Activated CD4-positive, alpha-beta T cell treated with anti-CD3 and anti-CD28 coated beads for 36 hours (primary cell): Measurements from ENCODE around the gene SLC39A2. TPM values are rescaled to one million over a fixed set of nuclear protein-coding genes. Genes with fewer than 3 reads are reported as not detected.
A peak's percentile ranks its signal among the peaks of the same experiment; 100 is the strongest.
"Not testable (repeated sequence)": the region's sequence is repeated elsewhere in the genome, so short reads cannot be mapped to it uniquely, and the experiment has no call there.

ENCODE experiments used
- ATAC-seq: fragments of 200-7000 bp; cut with Tn5 transposase; one replicate; pipeline ENCODE4 v1.10.0; 2021; ENCODE audit warnings: mild to moderate bottlenecking, moderate library complexity
- CTCF ChIA-PET: fragments of 350-600 bp; sonication (Branson Sonifier 250); formaldehyde crosslinking; loops from one replicate; lab custom pipeline; 2021; ENCODE audit warnings: antibody characterized with exemption; lab: Charles Lee
- POLR2A ChIA-PET: fragments of 350-600 bp; sonication (Branson Sonifier 250); formaldehyde crosslinking; loops from one replicate; lab custom pipeline; 2021; ENCODE audit warnings: antibody characterized with exemption, inconsistent platforms; lab: Charles Lee
- DNase-seq: peaks from one replicate; pipeline ENCODE4 v3.0.0-alpha.2; 2020
- H3K27ac Mint-ChIP-seq: one replicate; pipeline ENCODE4 v1.8.0; 2021; ENCODE audit warnings: mixed read lengths
- H3K27me3 Mint-ChIP-seq: one replicate; pipeline ENCODE4 v1.8.0; 2021; ENCODE audit warnings: mixed read lengths
- H3K36me3 Mint-ChIP-seq: one replicate; pipeline ENCODE4 v1.8.0; 2021; ENCODE audit warnings: low read depth, mixed read lengths
- H3K4me1 Mint-ChIP-seq: one replicate; pipeline ENCODE4 v1.8.0; 2021; ENCODE audit warnings: mixed read lengths
- H3K4me3 Mint-ChIP-seq: one replicate; pipeline ENCODE4 v1.8.0; 2021; ENCODE audit warnings: mild to moderate bottlenecking, moderate library complexity, mixed read lengths
- H3K9me3 Mint-ChIP-seq: one replicate; pipeline ENCODE4 v1.8.0; 2021; ENCODE audit warnings: low read depth, mixed read lengths
- intact Hi-C, 2 experiments: fragments of 100-400 bp; cut with DNase I in 1 of 2; cut with micrococcal nuclease in 1 of 2; formaldehyde crosslinking; loops; one replicate each; pipeline versions ENCODE4 v1.14.2 to v1.15.1; 2022 to 2024; cut with DNase I, micrococcal nuclease
- total RNA-seq, 2 experiments: library from RNA; stranded (reverse); gene quantifications; one replicate each; pipeline ENCODE4 v1.2.3, GENCODE V29; 2021

The SLC39A2 gene
- total RNA-seq, 2 experiments from 2014 or later, result 0.21 to 0.30 TPM

DNA sequence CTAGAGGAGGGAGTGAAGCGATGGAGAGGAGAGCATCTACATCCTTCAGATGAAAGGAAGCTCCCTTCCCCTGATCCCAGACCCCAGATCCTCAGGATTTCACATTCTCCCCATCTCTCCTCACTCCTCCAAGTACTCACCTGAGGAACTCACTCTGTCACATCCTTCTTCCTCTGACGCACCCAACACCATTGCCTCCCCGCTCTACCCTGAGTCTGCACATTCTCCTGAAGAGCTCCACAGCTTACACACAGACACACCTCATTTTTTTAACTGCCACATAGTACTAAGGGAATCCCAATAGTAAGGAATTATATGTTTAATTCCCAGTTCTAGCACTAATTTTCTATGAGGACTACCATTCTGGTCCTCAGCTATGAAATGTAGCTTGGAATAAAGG lies 25.6 kb upstream of the SLC39A2 start:
- intact Hi-C loops, result no loop called here
- no peak overlapping the region for H3K4me3 Mint-ChIP-seq
- H3K36me3 Mint-ChIP-seq, result no peaks in the 10 kb centered on the region
- ChIA-PET CTCF (interaction anchor here (1.2 to 5.5 kb wide), 4 partner anchors 13 to 115 kb away, joined by 3 to 73 read pairs (median 39); no protein-coding TSS in a partner anchor), POLR2A (interaction anchor here (0.6 to 0.7 kb wide), 2 partner anchors 97 to 129 kb away, joined by 3 read pairs; partner anchors contain the start of gene ARHGEF40)
- peaks cover 7% of the 10 kb centered on the region for H3K4me1 Mint-ChIP-seq
- peaks cover 16% of the 10 kb centered on the region for H3K27me3 Mint-ChIP-seq
- no peaks in the 10 kb centered on the region for H3K9me3 Mint-ChIP-seq
- no peak overlapping the region for H3K27ac Mint-ChIP-seq
- ATAC-seq (no peak), DNase-seq (no peak)

DNA sequence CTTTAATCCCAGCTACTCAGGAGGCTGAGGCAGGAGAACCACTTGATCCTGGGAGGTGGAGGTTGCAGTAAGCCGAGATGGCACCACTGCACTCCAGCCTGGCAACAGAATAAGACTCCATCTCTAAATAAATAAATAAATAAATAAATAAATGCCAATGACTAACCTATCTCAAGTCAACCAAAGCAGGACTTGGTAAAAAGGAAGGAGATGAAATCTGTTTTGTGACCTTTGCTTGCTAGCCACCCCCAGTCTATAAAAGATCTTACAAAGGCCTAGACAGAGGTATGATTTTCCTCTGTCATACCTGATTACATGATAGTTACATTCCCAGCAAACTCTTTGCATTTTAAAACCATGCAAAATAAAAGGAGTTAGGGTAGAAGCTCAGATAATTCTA lies 22.8 kb upstream of the SLC39A2 start:
- POLR2A ChIA-PET, result no interaction called here
- H3K4me1 Mint-ChIP-seq, result peaks cover 3% of the 10 kb centered on the region
- no peak overlapping the region for H3K4me3 Mint-ChIP-seq
- peaks cover 16% of the 10 kb centered on the region for H3K27me3 Mint-ChIP-seq
- CTCF ChIA-PET, result interaction anchor here (0.8 to 1.0 kb wide), 2 partner anchors 12 kb away, joined by 3 to 4 read pairs; no protein-coding TSS in a partner anchor
- DNase-seq (no peak), ATAC-seq (no peak)
- H3K27ac Mint-ChIP-seq, result no peak overlapping the region
- no peaks in the 10 kb centered on the region for H3K9me3 Mint-ChIP-seq
- H3K36me3 Mint-ChIP-seq, result no peaks in the 10 kb centered on the region
- intact Hi-C loops, result no loop called here

DNA sequence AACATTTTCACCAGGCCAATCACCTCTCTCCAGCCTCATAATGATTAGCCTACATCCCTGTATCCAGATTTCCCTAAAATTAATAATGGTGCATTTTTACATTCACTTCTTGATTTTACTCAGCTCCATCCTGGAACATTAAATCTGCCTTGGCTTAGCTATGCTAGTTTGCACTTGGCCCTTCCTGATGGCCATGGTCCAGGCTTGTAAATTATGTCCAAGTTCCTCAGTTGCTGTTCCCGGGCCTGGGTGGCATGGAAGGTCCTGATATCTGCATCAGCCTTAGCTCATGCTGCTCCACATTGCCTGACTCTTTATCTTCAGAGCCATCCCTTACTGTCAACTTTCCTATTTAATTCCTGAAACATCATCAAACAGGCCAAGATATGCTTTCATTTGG lies 20.4 kb upstream of the SLC39A2 start:
- peaks cover 4% of the 10 kb centered on the region for H3K27me3 Mint-ChIP-seq
- ATAC-seq, result no peak
- no peak overlapping the region for H3K27ac Mint-ChIP-seq
- CTCF ChIA-PET, result interaction anchor here (0.6 to 6.6 kb wide), 4 partner anchors 8 to 121 kb away, joined by 3 to 46 read pairs (median 4); no protein-coding TSS in a partner anchor
- no peaks in the 10 kb centered on the region for H3K4me1 Mint-ChIP-seq
- no peak for DNase-seq
- POLR2A ChIA-PET, result no interaction called here
- no peak overlapping the region for H3K4me3 Mint-ChIP-seq
- no peaks in the 10 kb centered on the region for H3K9me3 Mint-ChIP-seq
- intact Hi-C loops, result no loop called here
- no peaks in the 10 kb centered on the region for H3K36me3 Mint-ChIP-seq

DNA sequence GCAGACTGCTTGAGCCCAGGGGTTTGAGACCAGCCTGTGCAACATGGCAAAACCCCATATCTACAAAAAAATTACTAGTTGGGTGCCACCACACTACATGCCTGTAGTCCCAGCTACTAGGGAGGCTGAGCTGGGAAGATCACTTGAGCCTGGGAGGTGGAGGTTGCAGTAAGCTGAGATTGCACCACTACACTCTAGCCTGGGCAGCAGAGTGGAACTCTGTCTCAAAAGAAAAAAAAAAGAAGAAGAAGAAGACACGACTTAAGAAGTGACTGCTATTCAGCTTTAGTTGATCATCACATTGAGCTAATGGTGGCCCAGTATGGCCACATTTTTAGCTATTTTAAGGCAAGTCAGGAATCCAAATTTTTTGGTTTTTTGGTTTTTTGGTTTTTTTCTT lies 18.2 kb upstream of the SLC39A2 start:
- no peaks in the 10 kb centered on the region for H3K4me1 Mint-ChIP-seq
- no peak overlapping the region for H3K4me3 Mint-ChIP-seq
- peaks cover 4% of the 10 kb centered on the region for H3K27me3 Mint-ChIP-seq
- intact Hi-C loops, result no loop called here
- H3K9me3 Mint-ChIP-seq, result no peaks in the 10 kb centered on the region
- DNase-seq (no peak), ATAC-seq (no peak)
- CTCF ChIA-PET, result interaction anchor here (0.9 to 6.6 kb wide), 4 partner anchors 10 to 122 kb away, joined by 3 to 46 read pairs (median 4); no protein-coding TSS in a partner anchor
- POLR2A ChIA-PET, result no interaction called here
- H3K27ac Mint-ChIP-seq, result no peak overlapping the region
- no peaks in the 10 kb centered on the region for H3K36me3 Mint-ChIP-seq

DNA sequence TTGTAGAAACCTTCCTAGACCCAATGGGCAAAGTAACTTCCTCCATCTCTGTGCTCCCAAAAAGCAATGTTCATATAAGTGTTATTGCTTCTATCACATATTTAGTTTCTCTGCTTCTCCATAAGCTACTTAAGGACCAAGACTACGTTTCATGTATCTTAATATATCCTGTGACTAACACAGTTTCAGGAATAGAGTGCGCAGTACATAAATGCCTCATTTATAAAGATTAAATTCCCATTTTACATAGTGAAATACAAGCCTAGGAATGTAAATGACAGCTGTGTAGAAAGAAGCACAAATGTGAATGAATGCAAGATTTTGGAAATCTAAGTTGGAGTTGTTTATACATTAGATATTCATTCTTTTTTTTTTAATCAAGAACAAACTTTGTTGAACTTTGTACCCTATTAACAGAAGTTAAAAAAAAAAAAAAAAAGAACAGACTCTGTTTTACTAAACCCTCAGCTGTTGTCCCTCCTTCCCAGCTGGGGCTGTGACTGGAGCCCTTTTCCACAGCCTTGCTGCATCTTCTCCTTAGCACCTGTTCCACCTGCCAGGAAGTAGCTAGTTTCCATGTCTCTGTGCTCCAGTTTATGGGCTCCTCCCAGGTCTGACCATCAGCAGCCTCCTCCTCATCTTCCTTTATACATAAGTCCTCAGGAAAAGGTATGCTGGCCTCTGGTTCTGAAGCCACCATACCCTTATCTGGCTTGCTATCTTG lies 16.3 kb upstream of the SLC39A2 start:
- H3K27ac Mint-ChIP-seq, result no peak overlapping the region
- H3K36me3 Mint-ChIP-seq, result no peaks in the 10 kb centered on the region
- H3K9me3 Mint-ChIP-seq, result no peaks in the 10 kb centered on the region
- ATAC-seq (no peak), DNase-seq (no peak)
- no peak overlapping the region for H3K4me3 Mint-ChIP-seq
- peaks cover 7% of the 10 kb centered on the region for H3K4me1 Mint-ChIP-seq
- ChIA-PET CTCF (interaction anchor here (0.5 to 6.6 kb wide), 7 partner anchors 9 to 357 kb away, joined by 3 to 46 read pairs (median 3); no protein-coding TSS in a partner anchor), POLR2A (no interaction called here)
- H3K27me3 Mint-ChIP-seq, result peaks cover 4% of the 10 kb centered on the region
- intact Hi-C loops, result no loop called here

DNA sequence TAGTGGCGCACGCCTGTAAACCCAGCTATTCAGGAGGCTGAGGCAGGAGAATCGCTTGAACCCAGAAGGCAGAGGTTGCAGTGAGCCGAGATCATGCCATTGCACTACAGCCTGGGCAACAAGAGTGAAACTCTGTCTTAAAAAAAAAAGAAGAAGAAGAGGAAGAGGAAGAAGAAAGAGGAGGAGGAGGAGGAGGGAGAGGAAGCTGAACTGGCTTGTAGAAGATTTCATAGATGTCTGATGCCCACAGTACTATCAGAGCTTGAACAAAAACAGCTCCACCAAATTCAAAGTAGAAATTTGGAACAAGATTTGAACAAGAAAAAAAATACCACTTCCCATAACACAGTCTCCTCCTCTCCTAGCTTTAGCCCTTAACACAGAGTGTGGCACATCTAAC lies 13.4 kb upstream of the SLC39A2 start:
- CTCF ChIA-PET, DNase-seq, POLR2A ChIA-PET, H3K27ac Mint-ChIP-seq, intact Hi-C loops, H3K36me3 Mint-ChIP-seq, H3K27me3 Mint-ChIP-seq, ATAC-seq, H3K4me3 Mint-ChIP-seq, H3K9me3 Mint-ChIP-seq: not testable (repeated sequence)
- H3K4me1 Mint-ChIP-seq, result peaks cover 15% of the 10 kb centered on the region

DNA sequence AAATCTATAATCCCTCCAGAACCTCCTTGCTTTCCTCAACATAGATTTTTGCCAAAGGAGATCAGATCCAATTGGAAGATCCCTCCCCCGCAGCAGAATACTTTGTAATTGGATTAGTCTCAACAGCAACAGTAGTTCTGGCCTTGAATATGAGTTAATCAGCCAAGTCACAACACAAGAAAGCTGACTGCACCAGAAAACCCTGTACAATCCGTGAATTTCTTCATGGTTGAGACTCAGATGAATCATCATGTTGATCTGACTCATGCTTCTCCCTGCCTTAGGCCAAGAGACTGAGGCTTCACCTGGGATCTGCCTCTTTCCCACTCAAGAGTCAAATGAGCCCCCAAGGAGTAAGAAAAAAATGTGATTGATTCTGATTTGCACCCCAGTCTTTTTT lies 12.3 kb upstream of the SLC39A2 start:
- Mint-ChIP-seq H3K27ac (no peak overlapping the region), H3K36me3 (peaks cover 15% of the 10 kb centered on the region), H3K4me1 (peaks cover 24% of the 10 kb centered on the region), H3K9me3 (no peaks in the 10 kb centered on the region), H3K27me3 (peaks cover 2% of the 10 kb centered on the region), H3K4me3 (no peak overlapping the region)
- intact Hi-C loops, result no loop called here
- DNase-seq (no peak), ATAC-seq (peak; percentile 17)
- CTCF ChIA-PET, result interaction anchor here (0.6 to 0.9 kb wide), 2 partner anchors 12 to 43 kb away, joined by 3 to 4 read pairs; no protein-coding TSS in a partner anchor
- POLR2A ChIA-PET, result no interaction called here

DNA sequence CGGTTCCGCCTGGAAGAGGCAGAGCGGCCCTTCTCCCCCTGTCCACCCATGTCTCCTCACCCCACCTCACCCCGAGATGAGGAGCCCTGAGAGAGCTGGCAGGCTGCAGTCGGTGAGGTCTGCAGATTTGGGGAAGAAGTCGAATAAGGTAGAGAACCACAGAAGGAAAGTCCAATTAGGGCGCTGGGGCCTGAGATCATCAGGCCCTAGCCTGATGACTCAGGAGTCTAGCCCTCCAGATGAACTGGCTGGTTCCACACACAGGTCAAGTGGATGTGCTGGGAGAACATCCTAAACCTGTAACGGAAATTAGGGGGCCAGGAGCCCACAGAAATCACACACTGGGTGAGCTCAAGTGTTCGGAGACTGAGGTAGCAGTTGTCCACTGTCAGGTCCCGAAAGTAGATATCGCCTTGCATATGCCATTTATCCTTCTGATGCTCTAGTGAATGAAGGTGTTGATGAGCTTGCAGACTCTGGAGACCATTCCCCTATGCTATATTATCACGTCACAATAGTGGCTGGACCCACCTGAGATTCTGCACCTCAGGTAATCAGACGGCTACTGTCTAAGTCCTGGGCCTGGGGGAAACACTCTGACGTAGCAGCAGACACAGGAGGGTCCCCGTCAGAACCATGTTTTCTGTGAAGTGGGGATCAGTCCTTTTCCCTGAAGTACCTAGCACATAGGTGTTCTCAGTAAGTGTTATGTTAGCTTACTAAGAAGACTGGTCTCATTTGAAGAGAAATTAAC lies 10.2 kb upstream of the SLC39A2 start:
- POLR2A ChIA-PET, result no interaction called here

DNA sequence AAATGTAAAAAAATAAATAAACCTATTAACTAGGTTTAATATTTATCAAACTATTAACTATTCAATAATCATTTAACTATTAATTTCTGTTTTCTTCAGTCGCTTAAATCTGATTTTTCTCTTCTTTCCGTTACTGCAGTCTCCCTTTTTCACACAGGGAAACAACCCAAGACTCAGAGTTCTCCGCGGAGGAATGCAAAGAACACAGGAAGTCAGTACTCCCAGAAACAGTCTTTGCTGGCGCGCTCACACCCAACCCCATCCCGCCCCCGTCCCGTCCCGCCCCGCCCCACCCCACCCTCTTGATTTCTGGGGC lies 9.7 kb upstream of the SLC39A2 start:
- H3K4me3 Mint-ChIP-seq, result peak overlapping the region; percentile 92

More for the DNA sequence above, 10.2 kb upstream of the SLC39A2 start:
- DNase-seq (no peak), ATAC-seq (no peak)
- peak overlapping the region; percentile 25 for H3K27ac Mint-ChIP-seq
- CTCF ChIA-PET, result interaction anchor here (0.6 to 1.9 kb wide), 7 partner anchors 16 to 380 kb away, joined by 3 to 11 read pairs (median 3); no protein-coding TSS in a partner anchor
- no peaks in the 10 kb centered on the region for H3K9me3 Mint-ChIP-seq
- H3K36me3 Mint-ChIP-seq, result peaks cover 32% of the 10 kb centered on the region
- no peaks in the 10 kb centered on the region for H3K27me3 Mint-ChIP-seq
- H3K4me3 Mint-ChIP-seq, result peak overlapping the region; percentile 92
- peaks cover 37% of the 10 kb centered on the region for H3K4me1 Mint-ChIP-seq
- intact Hi-C loops, result loop anchor here in 1 of 2 experiments (1.0 to 2.0 kb wide), 8 partner anchors 18 to 646 kb away; partner anchors contain the start of genes APEX1, HNRNPC, METTL3 and OSGEP

DNA sequence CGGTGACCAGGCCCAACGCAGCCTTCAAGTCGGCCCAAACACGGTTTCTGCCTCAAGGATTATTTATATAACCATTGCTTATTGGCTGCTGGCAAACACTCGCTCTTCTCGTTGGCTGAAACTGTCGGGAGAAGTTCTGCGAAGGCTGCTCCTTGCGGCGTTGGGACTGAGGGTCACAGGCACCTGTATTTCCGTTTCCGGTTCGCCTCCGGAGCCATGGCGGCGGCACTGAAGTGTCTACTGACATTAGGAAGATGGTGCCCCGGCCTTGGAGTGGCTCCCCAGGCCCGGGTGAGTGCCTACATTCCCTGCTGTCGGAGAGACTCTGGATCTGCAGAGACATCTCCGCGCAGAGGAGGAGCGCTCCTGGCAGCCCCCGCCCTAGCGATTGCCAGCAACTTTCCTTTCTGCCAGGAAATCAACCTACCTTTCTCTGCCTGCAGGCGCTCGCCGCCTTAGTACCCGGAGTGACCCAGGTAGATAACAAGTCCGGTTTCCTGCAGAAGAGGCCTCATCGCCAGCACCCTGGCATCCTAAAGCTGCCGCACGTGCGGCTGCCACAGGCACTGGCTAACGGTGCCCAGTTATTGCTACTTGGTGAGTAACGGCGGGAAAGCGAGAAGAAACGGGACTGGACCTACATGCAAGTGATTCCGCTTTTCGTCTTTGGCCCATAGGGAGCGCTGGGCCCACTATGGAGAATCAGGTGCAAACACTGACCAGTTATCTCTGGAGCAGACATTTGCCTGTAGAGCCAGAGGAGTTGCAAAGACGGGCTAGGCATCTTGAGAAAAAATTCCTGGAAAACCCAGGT lies 9.1 kb upstream of the SLC39A2 start, which contains the start of gene METTL17:
Gene METTL17 (plus strand): TSS at position 194 of the 814 bp plus-strand sequence. CDS start 23 bp downstream, at position 217.
- ChIA-PET CTCF (interaction anchor here (0.6 to 2.0 kb wide), 2 partner anchors 25 to 381 kb away, joined by 3 to 5 read pairs; no protein-coding TSS in a partner anchor), POLR2A (no interaction called here)
- Mint-ChIP-seq H3K4me3 (peak within 1 kb of the TSS; percentile 92), H3K27ac (peak within 1 kb of the TSS; percentile 89), H3K4me1 (peaks cover 39% of the 10 kb centered on the region), H3K27me3 (no peaks in the 10 kb centered on the region), H3K36me3 (peaks cover 41% of the 10 kb centered on the region), H3K9me3 (no peaks in the 10 kb centered on the region)
- intact Hi-C loops, result loop anchor here in 1 of 2 experiments (1.0 to 2.0 kb wide), 8 partner anchors 19 to 647 kb away; partner anchors contain the start of genes APEX1, HNRNPC, METTL3 and OSGEP
- peak; percentile 97 for ATAC-seq
- peak; percentile 93 for DNase-seq

More for the DNA sequence above, 9.7 kb upstream of the SLC39A2 start:
- Mint-ChIP-seq H3K36me3 (peaks cover 35% of the 10 kb centered on the region), H3K27me3 (no peaks in the 10 kb centered on the region), H3K27ac (peak overlapping the region; percentile 89), H3K4me1 (peaks cover 37% of the 10 kb centered on the region), H3K9me3 (no peaks in the 10 kb centered on the region)
- intact Hi-C loops, result loop anchor here in 1 of 2 experiments (1.0 to 2.0 kb wide), 8 partner anchors 18 to 646 kb away; partner anchors contain the start of genes APEX1, HNRNPC, METTL3 and OSGEP
- ChIA-PET POLR2A (no interaction called here), CTCF (interaction anchor here (0.6 to 1.9 kb wide), 3 partner anchors 18 to 380 kb away, joined by 3 to 11 read pairs (median 3); no protein-coding TSS in a partner anchor)
- no peak for ATAC-seq
- DNase-seq, result no peak
